HG03432 (cell line): Measurements from ENCODE around the gene MADCAM1.

Experiments
- ATAC-seq: cut with Tn5 transposase; IDR thresholded peaks from one replicate; pipeline ENCODE4 v1.9.1; 2021; ENCODE audit warnings: mild to moderate bottlenecking, moderate library complexity; ENCODE audit not compliant: unreplicated experiment

Gene MADCAM1

GRCh38 chr19:488505-489417, 7.5 kb upstream of the MADCAM1 start:
- ATAC-seq, result peak; percentile 85

- no peak for ATAC-seq
These were observed 6.7 kb upstream of the MADCAM1 start for GRCh38 chr19:489418-490196.

- no peak for ATAC-seq
These were observed 5.0 kb upstream of the MADCAM1 start for GRCh38 chr19:491146-491741.

GRCh38 chr19:492091-492531, 4.2 kb upstream of the MADCAM1 start:
- ATAC-seq, result no peak

GRCh38 chr19:493391-494170, 2.7 kb upstream of the MADCAM1 start:
- ATAC-seq, result no peak

GRCh38 chr19:494171-495080, 1.9 kb upstream of the MADCAM1 start:
- no peak for ATAC-seq

GRCh38 chr19:495081-495401, 1.2 kb upstream of the MADCAM1 start:
- ATAC-seq, result no peak

GRCh38 chr19:495402-496111, 729 bp upstream of the MADCAM1 start:
- no peak for ATAC-seq

- no peak for ATAC-seq
These were observed 700 bp downstream of the MADCAM1 start for GRCh38 chr19:496986-497385.

GRCh38 chr19:497491-497868, 1.2 kb downstream of the MADCAM1 start:
- no peak for ATAC-seq

GRCh38 chr19:497869-498510, 1.7 kb downstream of the MADCAM1 start:
- no peak for ATAC-seq

GRCh38 chr19:498511-498891, 2.2 kb downstream of the MADCAM1 start:
- no peak for ATAC-seq

- ATAC-seq, result no peak
These were observed 2.8 kb downstream of the MADCAM1 start for GRCh38 chr19:498977-499623.

- ATAC-seq, result no peak
These were observed 5.4 kb downstream of the MADCAM1 start for GRCh38 chr19:501646-502045.

GRCh38 chr19:504616-505015, 8.3 kb downstream of the MADCAM1 start:
- ATAC-seq, result no peak

GRCh38 chr19:506404-507285, 10.4 kb downstream of the MADCAM1 start:
- ATAC-seq, result peak; percentile 61
